ENCODE data around the gene KCNK4. TPM values are rescaled to one million over a fixed set of nuclear protein-coding genes. Genes with fewer than 3 reads are reported as not detected.

The KCNK4 gene
- total RNA-seq, 1 experiment from 2014 or later: 1.1 TPM

- in situ Hi-C loops (cut with HindIII; ENCODE audit: low pct_unique_long_range_greater_than_20kb, low sequenced_read_pairs): no loop called here
- CTCF ChIA-PET: interaction anchor here (1.0 to 1.5 kb wide), 2 partner anchors 12 to 82 kb away, joined by 5 read pairs; no protein-coding TSS in a partner anchor
- Histone ChIP-seq H3K4me3 (ENCODE audit: low read depth in 2 of 2, low read length in 2 of 2) (no peak overlapping the region), H3K36me3 (ENCODE audit: control insufficient read depth, insufficient read depth, low read length) (no peaks in the 10 kb centered on the region; the same call in 1 of the 2 replicates), H3K27ac (ENCODE audit: low read length) (no peak overlapping the region), H3K9me3 (ENCODE audit: control insufficient read depth, insufficient read depth, low read depth, low read length) (no peaks in the 10 kb centered on the region), H3K4me1 (ENCODE audit: control insufficient read depth, insufficient read depth, low read length) (peaks cover 29% of the 10 kb centered on the region), H3K27me3 (ENCODE audit: control insufficient read depth, insufficient read depth, low read length) (no peaks in the 10 kb centered on the region; the same call in 1 of the 2 replicates)
- no peak for TF ChIP-seq SIN3A (IDR thresholded peaks at IDR 0.05; ENCODE audit: borderline replicate concordance, insufficient read depth, low read depth, low read length)
- TF ChIP-seq POLR2AphosphoS5 (IDR thresholded peaks at IDR 0.05; ENCODE audit: low read depth, low read length): no peak
- TF ChIP-seq REST (IDR thresholded peaks at IDR 0.05; ENCODE audit: insufficient read depth in 1 of 2, low read depth in 2 of 2, low read length in 1 of 2): no peak
- TF ChIP-seq CTCF (IDR thresholded peaks at IDR 0.05): no peak
- TF ChIP-seq TCF7L2 (IDR thresholded peaks at IDR 0.05; ENCODE audit: low read depth, low read length): no peak
- POLR2A ChIA-PET: no interaction called here
- intact Hi-C loops (cut with micrococcal nuclease; ENCODE audit: unreplicated experiment): no loop called here
- no TSS peak for BruUV-seq (replicated peaks)
- ATAC-seq (no peak), DNase-seq (ENCODE audit: low read depth, low spot score) (no peak)
Measured at GRCh38 chr11:64288353-64288750, 2.8 kb upstream of the KCNK4 start.

- BruUV-seq (replicated peaks): no TSS peak
- Histone ChIP-seq H3K9me3 (ENCODE audit: control insufficient read depth, insufficient read depth, low read depth, low read length) (no peaks in the 10 kb centered on the region), H3K36me3 (ENCODE audit: control insufficient read depth, insufficient read depth, low read length) (no peaks in the 10 kb centered on the region; the same call in 1 of the 2 replicates), H3K4me1 (ENCODE audit: control insufficient read depth, insufficient read depth, low read length) (peaks cover 21% of the 10 kb centered on the region), H3K4me3 (ENCODE audit: low read depth in 2 of 2, low read length in 2 of 2) (no peak overlapping the region), H3K27me3 (ENCODE audit: control insufficient read depth, insufficient read depth, low read length) (no peaks in the 10 kb centered on the region; the same call in 1 of the 2 replicates), H3K27ac (ENCODE audit: low read length) (no peak overlapping the region)
- CTCF ChIA-PET: interaction anchor here (1.0 to 1.7 kb wide), 3 partner anchors 12 to 83 kb away, joined by 5 to 8 read pairs (median 5); no protein-coding TSS in a partner anchor
- POLR2A ChIA-PET: no interaction called here
- ATAC-seq: no peak
- no peak for DNase-seq (ENCODE audit: low read depth, low spot score)
- intact Hi-C loops (cut with micrococcal nuclease; ENCODE audit: unreplicated experiment): no loop called here
- in situ Hi-C loops (cut with HindIII; ENCODE audit: low pct_unique_long_range_greater_than_20kb, low sequenced_read_pairs): no loop called here
- TF ChIP-seq REST (IDR thresholded peaks at IDR 0.05; ENCODE audit: insufficient read depth in 1 of 2, low read depth in 2 of 2, low read length in 1 of 2) (no peak), TCF7L2 (IDR thresholded peaks at IDR 0.05; ENCODE audit: low read depth, low read length) (no peak), CTCF (IDR thresholded peaks at IDR 0.05) (no peak), SIN3A (IDR thresholded peaks at IDR 0.05; ENCODE audit: borderline replicate concordance, insufficient read depth, low read depth, low read length) (no peak), POLR2AphosphoS5 (IDR thresholded peaks at IDR 0.05; ENCODE audit: low read depth, low read length) (peak; percentile 23; the same call in 1 of the 2 replicates)
Measured at GRCh38 chr11:64289002-64289564, 2.0 kb upstream of the KCNK4 start.
